ENCODE data around the gene RIMBP2.
"Not testable (repeated sequence)": the region's sequence is repeated elsewhere in the genome, so short reads cannot be mapped to it uniquely, and the experiment has no call there.

Gene RIMBP2

GRCh38 chr12:130650131-130650530, 66.0 kb downstream of the RIMBP2 start:
- no peak for DNase-seq

GRCh38 chr12:130649101-130650045, 66.7 kb downstream of the RIMBP2 start:
- no peak for DNase-seq

- no peak for DNase-seq
Measured at GRCh38 chr12:130647814-130648213, 68.3 kb downstream of the RIMBP2 start.

- DNase-seq = no peak
Measured at GRCh38 chr12:130646716-130647370, 69.3 kb downstream of the RIMBP2 start.

- not testable (repeated sequence) for DNase-seq
Measured at GRCh38 chr12:130646191-130646590, 69.9 kb downstream of the RIMBP2 start.

- DNase-seq = no peak
Measured at GRCh38 chr12:130645751-130646150, 70.3 kb downstream of the RIMBP2 start.

- no peak for DNase-seq
Measured at GRCh38 chr12:130644566-130644965, 71.5 kb downstream of the RIMBP2 start.

- DNase-seq = no peak
Measured at GRCh38 chr12:130644146-130644545, 72.0 kb downstream of the RIMBP2 start.

- no peak for DNase-seq
Measured at GRCh38 chr12:130642856-130643255, 73.2 kb downstream of the RIMBP2 start.

- no peak for DNase-seq
Measured at GRCh38 chr12:130641533-130642184, 74.4 kb downstream of the RIMBP2 start.

- no peak for DNase-seq
Measured at GRCh38 chr12:130640901-130641300, 75.2 kb downstream of the RIMBP2 start.

- no peak for DNase-seq
Measured at GRCh38 chr12:130640496-130640895, 75.6 kb downstream of the RIMBP2 start.

- no peak for DNase-seq
Measured at GRCh38 chr12:130639476-130640424, 76.3 kb downstream of the RIMBP2 start.

- DNase-seq = no peak
Measured at GRCh38 chr12:130636370-130636769, 79.7 kb downstream of the RIMBP2 start.

- DNase-seq = no peak
Measured at GRCh38 chr12:130634866-130635265, 81.2 kb downstream of the RIMBP2 start.

GRCh38 chr12:130633771-130634170, 82.3 kb downstream of the RIMBP2 start:
- no peak for DNase-seq

GRCh38 chr12:130632642-130633041, 83.5 kb downstream of the RIMBP2 start:
- no peak for DNase-seq

- DNase-seq = no peak
Measured at GRCh38 chr12:130628304-130628703, 87.8 kb downstream of the RIMBP2 start.

GRCh38 chr12:130627175-130627574, 88.9 kb downstream of the RIMBP2 start:
- no peak for DNase-seq

GRCh38 chr12:130626601-130627000, 89.5 kb downstream of the RIMBP2 start:
- DNase-seq = no peak

GRCh38 chr12:130625201-130625600, 90.9 kb downstream of the RIMBP2 start:
- DNase-seq = no peak

GRCh38 chr12:130622803-130623202, 93.3 kb downstream of the RIMBP2 start:
- no peak for DNase-seq

All from stimulated activated CD4-positive, alpha-beta T cell treated with anti-CD3 and anti-CD28 coated beads, Interleukin-4, amount 100 ng/mL, for 1 hour (primary cell).